GM10266 (cell line): ENCODE results near the gene DEPDC7.
"Not testable (repeated sequence)": the region's sequence is repeated elsewhere in the genome, so short reads cannot be mapped to it uniquely, and the experiment has no call there.

Source experiments
- DNase-seq: peaks from one replicate; pipeline ENCODE4 v3.0.0; 2012; ENCODE audit errors: extremely low spot score
- TF ChIP-seq, protein P1 (sequence below): IDR thresholded peaks from 2 replicates; pipeline ENCODE4 v1.5.1; 2012; ENCODE audit warnings: mild to moderate bottlenecking, low read depth; ENCODE audit not compliant: control insufficient read depth, insufficient read depth; ENCODE audit errors: missing control alignments

The DEPDC7 gene

DNA sequence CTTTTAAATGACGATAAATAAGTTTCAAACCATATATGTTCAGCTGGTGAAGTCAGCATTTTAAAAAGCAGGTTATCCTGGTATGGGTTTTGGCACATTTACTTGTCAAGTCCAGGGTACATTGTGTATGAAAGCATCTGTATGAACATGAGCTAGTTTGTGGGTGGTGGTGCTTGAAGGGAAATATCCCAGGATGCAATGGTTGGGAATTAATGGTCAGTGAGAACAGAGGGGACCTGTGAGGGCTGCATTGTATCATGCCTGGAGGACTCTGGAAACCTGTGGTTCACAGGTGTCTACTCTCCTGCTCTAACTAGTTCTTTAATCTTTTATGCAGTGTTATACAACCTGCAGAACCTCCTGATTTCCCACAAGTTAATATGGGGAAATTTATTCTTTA lies 5.8 kb downstream of the DEPDC7 start:
- TF ChIP-seq, protein P1, sequence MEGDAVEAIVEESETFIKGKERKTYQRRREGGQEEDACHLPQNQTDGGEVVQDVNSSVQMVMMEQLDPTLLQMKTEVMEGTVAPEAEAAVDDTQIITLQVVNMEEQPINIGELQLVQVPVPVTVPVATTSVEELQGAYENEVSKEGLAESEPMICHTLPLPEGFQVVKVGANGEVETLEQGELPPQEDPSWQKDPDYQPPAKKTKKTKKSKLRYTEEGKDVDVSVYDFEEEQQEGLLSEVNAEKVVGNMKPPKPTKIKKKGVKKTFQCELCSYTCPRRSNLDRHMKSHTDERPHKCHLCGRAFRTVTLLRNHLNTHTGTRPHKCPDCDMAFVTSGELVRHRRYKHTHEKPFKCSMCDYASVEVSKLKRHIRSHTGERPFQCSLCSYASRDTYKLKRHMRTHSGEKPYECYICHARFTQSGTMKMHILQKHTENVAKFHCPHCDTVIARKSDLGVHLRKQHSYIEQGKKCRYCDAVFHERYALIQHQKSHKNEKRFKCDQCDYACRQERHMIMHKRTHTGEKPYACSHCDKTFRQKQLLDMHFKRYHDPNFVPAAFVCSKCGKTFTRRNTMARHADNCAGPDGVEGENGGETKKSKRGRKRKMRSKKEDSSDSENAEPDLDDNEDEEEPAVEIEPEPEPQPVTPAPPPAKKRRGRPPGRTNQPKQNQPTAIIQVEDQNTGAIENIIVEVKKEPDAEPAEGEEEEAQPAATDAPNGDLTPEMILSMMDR: no peak
- DNase-seq: no peak

DNA sequence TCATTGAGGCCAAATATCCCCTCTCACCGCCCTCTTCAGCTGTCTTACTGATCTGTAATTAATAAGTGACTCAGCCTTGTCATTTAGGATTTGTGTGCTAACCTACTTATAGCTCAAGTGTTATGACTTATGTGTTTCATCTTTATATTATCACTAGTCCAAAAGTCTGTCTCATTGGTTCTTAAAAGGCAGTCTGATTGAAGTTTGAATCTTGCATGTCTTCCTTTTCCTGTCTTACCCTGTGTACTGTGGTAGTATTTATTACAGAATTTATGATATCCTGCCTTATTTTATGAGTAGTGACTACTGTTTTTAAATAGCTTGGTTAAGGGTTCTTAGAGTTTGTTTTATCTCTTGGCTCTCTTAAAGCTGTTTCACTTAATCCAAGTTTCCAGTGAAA lies 6.3 kb downstream of the DEPDC7 start:
- TF ChIP-seq, protein P1: no peak
- no peak for DNase-seq

DNA sequence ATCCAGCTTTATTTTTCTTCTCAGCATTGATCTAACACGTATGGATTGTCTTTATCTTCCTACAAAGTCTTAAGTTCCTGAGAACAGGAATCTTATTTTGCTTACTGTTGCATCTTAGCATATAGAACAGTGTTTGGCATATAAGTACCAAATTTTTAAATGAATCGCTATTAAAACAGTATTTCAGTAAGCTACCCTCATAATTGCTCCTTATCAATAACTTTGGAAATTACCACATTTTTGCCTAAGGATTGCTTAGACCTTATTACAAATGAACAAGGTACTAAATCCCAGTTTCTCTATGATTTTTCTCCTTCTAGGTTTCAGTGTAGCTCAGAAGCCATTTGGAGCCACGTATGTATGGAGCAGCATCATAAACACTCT lies 9.7 kb downstream of the DEPDC7 start:
- DNase-seq: no peak
- TF ChIP-seq, protein P1: no peak

DNA sequence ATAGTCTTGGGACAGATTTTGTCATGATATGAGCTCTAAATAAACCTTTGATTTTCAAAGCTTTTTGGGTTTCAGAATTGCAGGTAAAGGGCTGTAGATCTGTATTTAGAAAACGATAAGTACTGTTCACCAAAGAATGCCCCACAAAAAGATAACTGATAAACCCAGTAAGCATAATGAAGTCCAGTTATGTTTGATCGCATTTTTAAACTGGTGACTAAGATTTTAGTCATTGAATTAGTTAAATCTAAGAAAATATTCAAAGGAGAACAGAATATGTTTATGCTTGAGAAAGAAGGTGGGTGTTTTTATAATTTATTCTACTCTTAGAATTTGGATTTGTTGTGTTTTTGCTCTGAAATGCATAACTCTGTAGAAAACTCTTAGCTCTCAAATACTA lies 11.6 kb downstream of the DEPDC7 start:
- TF ChIP-seq, protein P1: no peak
- no peak for DNase-seq

DNA sequence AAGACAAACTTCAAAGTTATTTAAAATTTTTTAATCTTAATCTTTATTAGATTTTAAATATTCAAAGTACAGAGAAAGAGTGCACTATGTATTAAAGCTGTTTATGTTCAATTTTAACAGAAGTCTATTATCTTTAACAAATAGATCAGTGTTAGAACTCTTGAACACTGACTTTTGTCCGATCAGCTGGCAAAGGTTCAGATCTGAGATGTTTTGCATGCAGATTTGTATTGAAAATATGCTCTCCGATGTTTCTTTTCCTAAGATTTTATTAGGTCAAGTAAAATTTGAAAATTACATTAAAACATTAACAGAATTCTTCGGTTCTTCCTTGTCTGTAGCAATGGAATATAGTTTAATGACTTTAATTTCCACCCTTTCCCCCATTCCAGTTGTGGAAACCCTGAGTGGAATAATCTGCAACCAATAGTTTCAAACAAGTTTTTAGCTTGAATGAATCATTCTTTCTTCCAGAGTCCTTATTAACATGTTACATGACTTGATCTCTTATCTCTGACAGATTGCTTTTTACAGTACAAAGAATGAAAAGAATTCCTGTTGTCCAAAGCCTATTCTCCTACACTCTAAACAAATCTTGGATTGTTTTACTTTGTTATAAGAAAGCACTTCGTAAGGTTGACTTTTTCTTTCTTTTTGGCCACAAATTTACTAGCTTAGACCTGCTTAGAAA lies 12.3 kb downstream of the DEPDC7 start:
- TF ChIP-seq, protein P1: no peak
- DNase-seq: no peak

DNA sequence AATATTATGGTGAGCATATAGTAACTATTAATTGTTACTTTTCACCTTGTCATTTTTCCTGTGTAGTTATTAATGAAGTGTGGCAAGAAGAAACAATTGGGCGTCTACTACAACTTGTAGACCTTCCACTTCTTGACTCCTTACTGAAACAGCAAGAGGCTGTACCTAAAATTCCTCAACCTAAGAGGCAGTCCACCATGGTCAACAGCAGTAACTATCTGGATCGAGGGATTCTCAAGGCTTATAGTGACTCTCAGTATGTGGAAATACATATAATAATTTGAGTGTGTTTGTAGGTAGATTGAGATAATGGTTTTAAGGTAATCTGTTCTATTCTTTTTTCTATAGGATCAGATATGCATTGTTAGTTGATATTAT lies 12.8 kb downstream of the DEPDC7 start:
- TF ChIP-seq, protein P1: no peak

DNA sequence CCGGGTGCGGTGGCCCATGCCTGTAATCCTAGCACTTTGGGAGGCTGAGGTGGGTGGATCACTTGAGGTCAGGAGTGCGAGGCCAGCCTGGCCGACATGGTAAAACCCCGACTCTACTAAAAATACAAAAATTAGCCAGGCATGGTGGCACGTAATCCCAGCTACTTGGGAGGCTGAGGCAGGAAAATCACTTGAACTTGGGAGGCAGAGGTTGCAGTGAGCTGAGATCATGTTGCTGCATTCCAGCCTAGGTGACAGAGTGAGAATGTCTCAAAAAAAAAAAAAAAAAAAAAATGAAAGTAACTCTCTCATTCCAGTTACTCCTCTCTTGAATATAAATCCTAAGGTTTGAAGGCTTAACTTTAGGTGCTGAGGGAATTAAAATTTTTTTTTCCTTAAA lies 13.5 kb downstream of the DEPDC7 start:
- DNase-seq: not testable (repeated sequence)

More for the DNA sequence above, 12.8 kb downstream of the DEPDC7 start:
- DNase-seq: no peak

DNA sequence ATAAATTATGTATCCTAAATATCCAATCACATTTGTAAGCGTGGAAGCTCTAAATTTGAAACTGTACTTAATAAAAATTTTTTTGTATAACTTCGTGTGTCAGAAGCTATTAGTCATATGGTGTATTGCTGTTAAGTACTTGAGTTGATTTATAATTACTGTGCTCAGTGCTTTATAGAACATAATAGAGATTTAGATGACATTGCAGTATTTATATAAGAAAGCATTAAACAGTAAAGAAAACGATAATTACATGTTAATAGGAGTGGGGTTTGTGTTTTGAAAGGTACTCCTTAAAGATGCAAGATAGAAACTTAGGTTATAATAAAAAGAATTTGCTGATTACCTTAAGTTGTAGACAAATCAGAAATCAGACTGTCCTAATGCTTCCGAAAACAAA lies 17.8 kb downstream of the DEPDC7 start:
- TF ChIP-seq, protein P1: no peak
- no peak for DNase-seq
